ENCODE results near the gene PER2.

The PER2 gene

GRCh38 chr2:238254095-238254723 is 34.2 kb downstream of the PER2 start:
- H3K27ac ChIP-seq (replicated peaks) = no peak overlapping the region
- no peaks in the 10 kb centered on the region for H3K27me3 ChIP-seq (ENCODE audit: insufficient read depth, poor library complexity, severe bottlenecking)
- TF ChIP-seq SPI1 (IDR thresholded peaks at IDR 0.05; ENCODE audit: borderline replicate concordance, low read depth) = no peak
- TF ChIP-seq REST (IDR thresholded peaks at IDR 0.05; ENCODE audit: insufficient replicate concordance, low read depth) = no peak
- DNase-seq (ENCODE audit: low read depth in 1 of 2, low spot score in 1 of 2) = no peak
- no peak overlapping the region for H3K4me3 ChIP-seq (replicated peaks; ENCODE audit: insufficient read depth, low read length)

- no peak overlapping the region for H3K4me3 ChIP-seq (replicated peaks; ENCODE audit: insufficient read depth, low read length)
- no peak for DNase-seq (ENCODE audit: low read depth in 1 of 2, low spot score in 1 of 2)
- TF ChIP-seq POLR2AphosphoS5 (IDR thresholded peaks at IDR 0.05; ENCODE audit: low read depth) (no peak), SPI1 (IDR thresholded peaks at IDR 0.05; ENCODE audit: borderline replicate concordance, low read depth) (no peak), REST (IDR thresholded peaks at IDR 0.05; ENCODE audit: insufficient replicate concordance, low read depth) (no peak), GABPA (IDR thresholded peaks at IDR 0.05; ENCODE audit: low read depth) (no peak), CTCF (IDR thresholded peaks at IDR 0.05; ENCODE audit: insufficient read depth, low read length) (no peak)
- H3K27ac ChIP-seq (replicated peaks) = no peak overlapping the region
- H3K27me3 ChIP-seq (ENCODE audit: insufficient read depth, poor library complexity, severe bottlenecking) = no peaks in the 10 kb centered on the region
Measured at GRCh38 chr2:238252766-238253630, 35.4 kb downstream of the PER2 start.

- DNase-seq (ENCODE audit: low read depth in 1 of 2, low spot score in 1 of 2) = no peak
- Histone ChIP-seq H3K27me3 (ENCODE audit: insufficient read depth, poor library complexity, severe bottlenecking) (no peaks in the 10 kb centered on the region), H3K27ac (replicated peaks) (no peak overlapping the region), H3K4me3 (replicated peaks; ENCODE audit: insufficient read depth, low read length) (no peak overlapping the region)
- no peak for TF ChIP-seq REST (IDR thresholded peaks at IDR 0.05; ENCODE audit: insufficient replicate concordance, low read depth)
- no peak for TF ChIP-seq POLR2AphosphoS5 (IDR thresholded peaks at IDR 0.05; ENCODE audit: low read depth)
- TF ChIP-seq SPI1 (IDR thresholded peaks at IDR 0.05; ENCODE audit: borderline replicate concordance, low read depth) = no peak
- no peak for TF ChIP-seq CTCF (IDR thresholded peaks at IDR 0.05; ENCODE audit: insufficient read depth, low read length)
- no peak for TF ChIP-seq GABPA (IDR thresholded peaks at IDR 0.05; ENCODE audit: low read depth)
Measured at GRCh38 chr2:238251986-238252385, 36.4 kb downstream of the PER2 start.

All from HL-60 (cell line).